Activated T-cell treated with anti-CD3 and anti-CD28 coated beads, Interleukin-2, amount 50 U/mL, for 72 hours (primary cell): ENCODE data around the gene TEAD4. TPM values are rescaled to one million over a fixed set of nuclear protein-coding genes. Genes with fewer than 3 reads are reported as not detected.

ENCODE experiments used
- ATAC-seq, 2 donors: fragments of 150-1000 bp; cut with Tn5 transposase; replicated peaks in 1 of 2; 2 replicates each; pipeline ENCODE4 v1.10.0; 2021; ENCODE audit warnings: moderate library complexity in 2 of 2, mild to moderate bottlenecking in 1 of 2
- DNase-seq, 2 donors: peaks; one replicate each; pipeline ENCODE4 v3.0.0; 2021 to 2022; ENCODE audit warnings: mixed read lengths in 1 of 2
- H3K27ac Mint-ChIP-seq: one replicate; pipeline ENCODE4 v1.8.0; 2022; ENCODE audit warnings: mild to moderate bottlenecking, moderate library complexity, mixed read lengths
- H3K27me3 Mint-ChIP-seq: one replicate; pipeline ENCODE4 v1.8.0; 2022; ENCODE audit warnings: low read depth, mixed read lengths
- H3K36me3 Mint-ChIP-seq, 2 donors: one replicate each; pipeline ENCODE4 v1.8.0; 2022; ENCODE audit warnings: mixed read lengths in 2 of 2, mild to moderate bottlenecking in 1 of 2; ENCODE audit not compliant: insufficient read depth in 2 of 2
- H3K4me1 Mint-ChIP-seq: one replicate; pipeline ENCODE4 v1.8.0; 2022; ENCODE audit warnings: low read depth, mixed read lengths
- H3K4me3 Mint-ChIP-seq, 2 donors: one replicate each; pipeline ENCODE4 v1.8.0; 2022; ENCODE audit warnings: mild to moderate bottlenecking in 2 of 2, mixed read lengths in 2 of 2, moderate library complexity in 2 of 2
- H3K9me3 Mint-ChIP-seq, 2 donors: one replicate each; pipeline ENCODE4 v1.8.0; 2022; ENCODE audit warnings: mixed read lengths in 2 of 2
- total RNA-seq, 2 donors: library from RNA; stranded (reverse); gene quantifications; one replicate each; pipeline ENCODE4 v1.2.3, GENCODE V29; 2022

The TEAD4 gene
- total RNA-seq, 2 donors from 2014 or later: 3.5 to 3.8 TPM

- H3K4me3 Mint-ChIP-seq: no peak overlapping the region
- H3K36me3 Mint-ChIP-seq: no peaks in the 10 kb centered on the region
- no peak for ATAC-seq
- H3K27ac Mint-ChIP-seq: no peak overlapping the region
- DNase-seq: no peak
- H3K27me3 Mint-ChIP-seq: peaks cover 20% of the 10 kb centered on the region
- H3K9me3 Mint-ChIP-seq: no peaks in the 10 kb centered on the region
- no peaks in the 10 kb centered on the region for H3K4me1 Mint-ChIP-seq
Observed at GRCh38 chr12:3042394-3042793, 83.2 kb downstream of the TEAD4 start.

GRCh38 chr12:3042826-3043225, 83.6 kb downstream of the TEAD4 start:
- peaks cover 20% of the 10 kb centered on the region for H3K27me3 Mint-ChIP-seq

GRCh38 chr12:3043406-3043805, 84.2 kb downstream of the TEAD4 start:
- no peaks in the 10 kb centered on the region for H3K4me1 Mint-ChIP-seq
- no peaks in the 10 kb centered on the region for H3K36me3 Mint-ChIP-seq
- DNase-seq (no peak), ATAC-seq (no peak)
- no peak overlapping the region for H3K4me3 Mint-ChIP-seq
- H3K27me3 Mint-ChIP-seq: peaks cover 20% of the 10 kb centered on the region
- H3K9me3 Mint-ChIP-seq: no peaks in the 10 kb centered on the region
- no peak overlapping the region for H3K27ac Mint-ChIP-seq

More at GRCh38 chr12:3042826-3043225, 83.6 kb downstream of the TEAD4 start:
- H3K4me3 Mint-ChIP-seq: no peak overlapping the region
- no peak for DNase-seq
- no peaks in the 10 kb centered on the region for H3K4me1 Mint-ChIP-seq
- no peak overlapping the region for H3K27ac Mint-ChIP-seq
- H3K9me3 Mint-ChIP-seq: no peaks in the 10 kb centered on the region
- H3K36me3 Mint-ChIP-seq: no peaks in the 10 kb centered on the region
- no peak for ATAC-seq

GRCh38 chr12:3044141-3044630, 85.0 kb downstream of the TEAD4 start:
- ATAC-seq: no peak
- Mint-ChIP-seq H3K4me3 (no peak overlapping the region), H3K9me3 (no peaks in the 10 kb centered on the region), H3K36me3 (no peaks in the 10 kb centered on the region), H3K4me1 (no peaks in the 10 kb centered on the region), H3K27me3 (peaks cover 20% of the 10 kb centered on the region), H3K27ac (no peak overlapping the region)
- no peak for DNase-seq

GRCh38 chr12:3045494-3045893, 86.3 kb downstream of the TEAD4 start:
- Mint-ChIP-seq H3K9me3 (no peaks in the 10 kb centered on the region), H3K4me3 (no peak overlapping the region), H3K36me3 (no peaks in the 10 kb centered on the region), H3K27ac (no peak overlapping the region), H3K27me3 (peaks cover 30% of the 10 kb centered on the region), H3K4me1 (no peaks in the 10 kb centered on the region)
- ATAC-seq (no peak), DNase-seq (no peak)

GRCh38 chr12:3045989-3046388, 86.8 kb downstream of the TEAD4 start:
- Mint-ChIP-seq H3K9me3 (no peaks in the 10 kb centered on the region), H3K4me1 (no peaks in the 10 kb centered on the region), H3K27me3 (peaks cover 35% of the 10 kb centered on the region)

GRCh38 chr12:3046441-3047200, 87.4 kb downstream of the TEAD4 start:
- no peaks in the 10 kb centered on the region for H3K9me3 Mint-ChIP-seq

More at GRCh38 chr12:3045989-3046388, 86.8 kb downstream of the TEAD4 start:
- Mint-ChIP-seq H3K4me3 (no peak overlapping the region), H3K36me3 (no peaks in the 10 kb centered on the region), H3K27ac (no peak overlapping the region)
- no peak for DNase-seq
- ATAC-seq: no peak

GRCh38 chr12:3047961-3048360, 88.8 kb downstream of the TEAD4 start:
- no peak for ATAC-seq

More at GRCh38 chr12:3046441-3047200, 87.4 kb downstream of the TEAD4 start:
- H3K36me3 Mint-ChIP-seq: no peaks in the 10 kb centered on the region
- no peaks in the 10 kb centered on the region for H3K4me1 Mint-ChIP-seq
- H3K27me3 Mint-ChIP-seq: peaks cover 35% of the 10 kb centered on the region
- no peak for DNase-seq
- no peak overlapping the region for H3K27ac Mint-ChIP-seq
- ATAC-seq: no peak
- H3K4me3 Mint-ChIP-seq: no peak overlapping the region

GRCh38 chr12:3048540-3048939, 89.3 kb downstream of the TEAD4 start:
- Mint-ChIP-seq H3K4me1 (no peaks in the 10 kb centered on the region), H3K36me3 (no peaks in the 10 kb centered on the region), H3K4me3 (no peak overlapping the region), H3K27me3 (peaks cover 21% of the 10 kb centered on the region), H3K27ac (no peak overlapping the region), H3K9me3 (no peaks in the 10 kb centered on the region)
- no peak for DNase-seq
- ATAC-seq: no peak

More at GRCh38 chr12:3047961-3048360, 88.8 kb downstream of the TEAD4 start:
- no peak for DNase-seq
- Mint-ChIP-seq H3K9me3 (no peaks in the 10 kb centered on the region), H3K4me1 (no peaks in the 10 kb centered on the region), H3K4me3 (no peak overlapping the region), H3K36me3 (no peaks in the 10 kb centered on the region), H3K27me3 (peaks cover 27% of the 10 kb centered on the region), H3K27ac (no peak overlapping the region)

GRCh38 chr12:3049176-3049575, 90.0 kb downstream of the TEAD4 start:
- no peak overlapping the region for H3K27ac Mint-ChIP-seq
- DNase-seq (no peak), ATAC-seq (no peak)
- no peaks in the 10 kb centered on the region for H3K36me3 Mint-ChIP-seq
- peaks cover 16% of the 10 kb centered on the region for H3K27me3 Mint-ChIP-seq
- H3K4me1 Mint-ChIP-seq: no peaks in the 10 kb centered on the region
- no peak overlapping the region for H3K4me3 Mint-ChIP-seq
- H3K9me3 Mint-ChIP-seq: no peaks in the 10 kb centered on the region

GRCh38 chr12:3049611-3050249, 90.5 kb downstream of the TEAD4 start:
- H3K4me3 Mint-ChIP-seq: no peak overlapping the region
- H3K9me3 Mint-ChIP-seq: no peaks in the 10 kb centered on the region
- DNase-seq (no peak), ATAC-seq (no peak)
- H3K4me1 Mint-ChIP-seq: no peaks in the 10 kb centered on the region
- no peak overlapping the region for H3K27ac Mint-ChIP-seq
- no peaks in the 10 kb centered on the region for H3K36me3 Mint-ChIP-seq
- peaks cover 16% of the 10 kb centered on the region for H3K27me3 Mint-ChIP-seq

GRCh38 chr12:3054374-3054773, 95.2 kb downstream of the TEAD4 start:
- no peak overlapping the region for H3K4me3 Mint-ChIP-seq
- no peaks in the 10 kb centered on the region for H3K4me1 Mint-ChIP-seq
- H3K27ac Mint-ChIP-seq: no peak overlapping the region
- peaks cover 21% of the 10 kb centered on the region for H3K27me3 Mint-ChIP-seq
- no peaks in the 10 kb centered on the region for H3K36me3 Mint-ChIP-seq
- DNase-seq (no peak), ATAC-seq (no peak)
- H3K9me3 Mint-ChIP-seq: no peaks in the 10 kb centered on the region

GRCh38 chr12:3055026-3055703, 96.0 kb downstream of the TEAD4 start:
- no peak for DNase-seq
- H3K27ac Mint-ChIP-seq: no peak overlapping the region
- H3K4me3 Mint-ChIP-seq: no peak overlapping the region
- no peaks in the 10 kb centered on the region for H3K4me1 Mint-ChIP-seq
- no peaks in the 10 kb centered on the region for H3K9me3 Mint-ChIP-seq
- H3K27me3 Mint-ChIP-seq: peaks cover 20% of the 10 kb centered on the region
- H3K36me3 Mint-ChIP-seq: no peaks in the 10 kb centered on the region
- ATAC-seq: no peak
